NCI-H2196 treated with DMSO at 0.1 percent for 48 hours (cell line): ENCODE measurements around the gene PRSS53.

Source experiments
- DNase-seq: peaks from one replicate; lab custom pipeline; 2025; ENCODE audit not compliant: unreplicated experiment; lab: John Stamatoyannopoulos, UW

Gene PRSS53

GRCh38 chr16:31094424-31095120, 5.8 kb upstream of the PRSS53 start, which contains the start of gene VKORC1:
Gene VKORC1, minus strand, starts transcription at chr16:31094797. Its CDS starts 68 bp downstream, at chr16:31094729.
- peak; percentile 93 for DNase-seq

DNA sequence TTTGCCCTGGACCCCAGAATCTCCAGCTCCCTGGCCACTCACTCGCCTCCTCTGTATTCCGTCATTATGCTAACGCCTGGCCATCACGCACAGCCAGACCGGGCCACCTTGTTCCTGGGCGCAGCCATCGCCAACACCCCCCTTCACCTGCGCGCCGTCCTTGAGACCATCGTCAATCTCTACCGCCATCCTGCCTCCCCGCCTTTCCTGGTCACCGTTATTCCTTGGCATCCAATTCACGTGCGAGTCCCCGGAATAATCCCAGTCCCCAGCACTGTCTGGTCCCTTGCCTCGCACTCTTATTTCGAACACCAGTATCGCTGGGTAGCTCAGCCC, 5.3 kb upstream of the PRSS53 start:
- no peak for DNase-seq

GRCh38 chr16:31093132-31093703, 4.5 kb upstream of the PRSS53 start:
- DNase-seq, result peak; percentile 31

GRCh38 chr16:31092330-31092729, 3.6 kb upstream of the PRSS53 start:
- DNase-seq, result no peak

DNA sequence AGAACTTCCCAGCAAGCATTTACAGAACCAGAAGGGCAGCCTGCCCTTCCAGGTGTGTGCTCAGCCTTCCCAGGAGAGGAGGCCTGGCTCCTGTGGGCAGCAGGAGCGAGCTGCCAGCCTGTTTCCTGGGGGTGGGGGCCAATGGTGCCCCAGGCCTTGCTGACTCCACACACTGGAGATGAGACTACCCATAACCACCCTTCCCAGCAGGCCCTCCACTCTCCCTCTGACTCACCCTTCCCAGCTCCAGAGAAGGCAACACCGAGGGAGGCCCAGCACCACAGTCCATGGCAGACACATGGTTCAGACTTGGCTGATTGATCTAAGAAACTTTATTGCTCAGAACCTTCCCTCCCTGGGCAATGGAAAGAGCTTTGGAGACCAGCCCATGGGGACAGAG, 1.8 kb upstream of the PRSS53 start:
- no peak for DNase-seq

GRCh38 chr16:31089199-31089598, 456 bp upstream of the PRSS53 start:
- DNase-seq, result no peak

DNA sequence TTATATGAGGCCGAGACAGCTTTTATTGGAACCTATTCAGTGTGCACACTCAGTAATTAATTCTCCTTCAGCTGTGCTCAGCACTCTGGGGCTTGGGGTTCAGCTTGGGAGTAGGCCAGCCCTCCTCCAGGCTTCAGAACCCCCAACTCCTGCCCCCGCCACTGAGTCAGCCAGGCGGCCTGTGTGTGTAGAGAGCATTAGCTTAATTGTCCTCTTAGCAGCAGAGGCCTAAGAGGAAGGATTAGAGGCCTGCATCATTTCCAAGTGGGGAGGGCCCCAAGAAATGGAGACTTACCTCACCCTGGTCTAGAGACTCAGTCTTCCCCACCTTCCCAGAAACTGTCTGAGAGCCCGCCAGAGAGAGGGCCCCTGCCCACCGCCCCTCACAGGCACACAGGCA, 772 bp downstream of the PRSS53 start:
- DNase-seq, result no peak

DNA sequence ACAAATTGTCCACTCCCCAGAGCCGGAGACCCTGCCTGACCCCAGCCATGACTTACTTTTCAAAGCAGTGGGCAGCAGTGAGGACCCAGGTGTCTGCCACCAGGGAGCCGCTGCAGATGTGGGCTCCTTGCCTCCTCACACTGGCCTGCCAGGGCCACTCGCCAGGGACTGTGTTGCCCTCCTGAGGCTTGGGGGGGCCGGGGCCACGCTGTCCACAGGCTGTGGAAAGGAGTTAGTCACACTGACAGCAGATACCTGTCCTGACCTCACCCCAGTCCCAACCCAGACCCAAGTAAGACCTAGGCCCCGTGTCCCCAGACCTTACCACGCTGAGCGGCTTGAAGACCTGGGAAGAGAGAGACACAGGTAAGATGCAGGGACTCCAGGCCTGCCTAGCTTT, 1.3 kb downstream of the PRSS53 start:
- no peak for DNase-seq

DNA sequence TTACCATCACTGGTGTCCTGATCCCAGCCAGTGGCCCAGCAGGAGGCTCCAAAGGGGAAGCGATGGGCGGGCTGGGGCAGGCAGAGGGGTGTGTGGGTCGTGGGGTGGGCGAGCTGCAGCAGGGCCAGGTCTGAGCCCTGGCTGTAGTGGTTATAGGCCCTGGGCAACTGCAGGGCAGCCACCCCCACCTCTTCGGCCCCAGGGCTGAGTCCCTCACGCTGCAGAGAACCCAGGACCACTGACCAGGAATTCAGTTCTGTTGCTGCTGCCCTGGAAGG, 2.2 kb downstream of the PRSS53 start:
- DNase-seq, result no peak

- DNase-seq, result no peak
Measured at GRCh38 chr16:31085873-31086628, 2.7 kb downstream of the PRSS53 start.

DNA sequence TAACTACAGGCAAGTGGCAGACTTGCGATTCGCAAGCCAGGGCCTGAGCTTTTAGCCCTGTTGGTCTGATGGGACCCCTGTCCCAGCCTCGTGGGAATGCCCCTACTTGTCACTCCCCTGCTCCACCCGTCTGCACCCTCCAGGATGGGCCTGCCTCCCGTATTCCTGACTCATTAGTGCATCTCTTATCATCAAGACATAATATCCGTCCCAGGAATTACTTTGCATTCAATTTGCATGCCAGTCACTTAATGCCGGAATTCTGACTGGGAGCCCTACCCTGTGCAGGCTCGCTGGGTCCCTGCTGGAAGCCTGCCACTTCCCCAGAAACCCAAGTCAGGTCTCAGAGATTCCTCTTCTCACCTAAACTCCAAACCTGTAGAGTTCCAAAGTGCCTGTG, 3.3 kb downstream of the PRSS53 start:
- DNase-seq, result no peak

GRCh38 chr16:31084584-31085302, 4.0 kb downstream of the PRSS53 start:
- no peak for DNase-seq

- no peak for DNase-seq
Measured at GRCh38 chr16:31083981-31084380, 4.8 kb downstream of the PRSS53 start.

GRCh38 chr16:31083556-31083955, 5.2 kb downstream of the PRSS53 start:
- no peak for DNase-seq

- DNase-seq, result no peak
Measured at GRCh38 chr16:31083081-31083480, 5.7 kb downstream of the PRSS53 start.

DNA sequence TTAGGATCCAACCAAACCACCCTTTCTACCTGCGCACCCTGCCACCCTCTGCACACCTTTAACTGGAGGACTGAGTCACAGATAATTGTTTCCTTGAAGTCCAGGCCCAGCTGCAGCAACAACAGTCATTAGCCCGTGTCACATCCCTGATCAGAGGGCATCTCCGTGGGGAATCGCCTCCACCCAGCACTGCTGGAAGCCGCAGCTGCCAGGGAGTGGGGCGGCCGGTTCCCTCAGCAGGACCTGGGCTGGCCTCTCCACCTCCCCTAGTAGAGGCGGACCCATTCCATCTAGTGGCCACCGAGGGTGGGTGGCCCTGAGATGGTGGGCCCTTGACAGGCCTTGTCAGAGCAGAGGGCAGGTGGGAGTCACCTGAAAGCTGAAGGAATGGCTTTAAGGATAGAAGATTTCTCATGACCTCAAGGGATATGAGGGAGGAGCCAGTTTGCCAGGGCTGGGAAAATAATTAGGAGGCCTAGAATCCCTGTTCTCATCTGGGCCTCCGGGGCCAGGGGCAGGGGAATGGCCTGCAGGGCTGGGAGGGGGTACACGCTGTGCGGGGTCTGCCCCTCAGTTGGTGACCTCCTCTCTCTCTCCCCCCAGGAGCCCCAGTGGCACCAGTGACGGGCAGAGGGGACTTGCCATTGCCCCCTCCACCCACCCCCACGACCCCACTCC, 6.2 kb downstream of the PRSS53 start:
- no peak for DNase-seq

DNA sequence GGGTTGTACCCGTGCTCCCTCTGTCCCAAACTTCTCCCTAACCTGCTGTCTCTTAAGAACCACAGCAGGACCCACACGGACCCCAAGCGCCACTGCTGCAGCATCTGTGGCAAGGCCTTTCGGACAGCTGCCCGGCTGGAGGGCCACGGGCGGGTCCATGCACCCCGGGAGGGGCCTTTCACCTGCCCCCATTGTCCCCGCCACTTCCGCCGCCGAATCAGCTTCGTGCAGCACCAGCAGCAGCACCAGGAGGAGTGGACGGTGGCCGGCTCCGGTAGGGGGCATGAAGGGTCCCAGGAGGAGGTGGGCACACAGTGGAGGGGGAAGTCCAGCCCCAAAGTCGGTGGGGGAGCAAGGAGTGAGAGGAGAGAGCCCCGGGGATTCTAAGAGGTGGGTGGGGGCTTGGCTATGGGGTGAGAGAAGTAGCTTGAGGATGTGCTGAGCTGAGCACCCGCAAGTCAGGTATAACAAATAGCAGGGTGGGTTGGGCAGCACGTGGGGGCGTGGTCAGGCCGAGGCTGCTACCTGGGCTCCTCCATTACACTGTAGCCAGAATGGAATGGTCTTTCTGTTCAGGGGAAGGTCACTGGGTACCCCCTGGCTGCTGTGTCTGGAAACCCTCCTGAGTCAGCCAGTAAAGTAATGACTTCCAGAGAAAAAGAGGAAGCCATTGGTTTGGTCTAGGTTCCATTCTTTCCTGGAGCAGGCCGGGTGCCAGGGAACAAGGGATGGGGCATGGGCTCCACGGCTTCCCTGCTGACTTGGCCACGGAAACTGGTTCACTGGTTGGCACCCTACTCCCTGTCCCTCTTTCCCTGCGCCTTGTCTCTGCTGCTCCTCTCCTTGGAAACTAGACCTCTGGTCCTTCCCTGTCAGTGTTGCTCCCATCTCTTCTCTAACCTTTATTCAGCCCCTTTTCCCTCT, 7.1 kb downstream of the PRSS53 start:
- no peak for DNase-seq

DNA sequence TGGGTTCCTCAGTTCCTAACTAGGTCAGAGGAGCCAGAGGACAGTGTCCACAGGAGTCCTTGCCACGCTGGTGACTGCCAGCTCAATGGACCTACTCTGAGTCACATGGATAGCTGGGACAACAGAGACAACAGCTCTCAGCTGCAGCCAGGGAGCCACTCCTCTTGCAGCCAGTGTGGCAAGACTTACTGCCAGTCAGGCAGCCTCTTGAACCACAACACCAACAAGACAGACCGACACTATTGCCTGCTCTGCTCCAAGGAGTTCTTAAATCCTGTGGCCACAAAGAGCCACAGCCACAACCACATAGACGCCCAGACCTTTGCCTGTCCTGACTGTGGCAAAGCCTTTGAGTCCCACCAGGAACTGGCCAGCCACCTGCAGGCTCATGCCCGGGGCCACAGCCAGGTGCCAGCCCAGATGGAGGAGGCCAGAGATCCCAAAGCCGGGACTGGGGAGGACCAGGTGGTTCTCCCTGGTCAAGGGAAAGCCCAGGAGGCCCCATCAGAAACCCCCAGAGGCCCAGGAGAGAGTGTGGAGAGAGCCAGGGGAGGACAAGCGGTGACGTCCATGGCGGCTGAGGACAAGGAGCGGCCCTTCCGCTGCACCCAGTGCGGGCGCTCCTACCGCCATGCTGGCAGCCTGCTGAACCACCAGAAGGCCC, 7.9 kb downstream of the PRSS53 start:
- no peak for DNase-seq

DNA sequence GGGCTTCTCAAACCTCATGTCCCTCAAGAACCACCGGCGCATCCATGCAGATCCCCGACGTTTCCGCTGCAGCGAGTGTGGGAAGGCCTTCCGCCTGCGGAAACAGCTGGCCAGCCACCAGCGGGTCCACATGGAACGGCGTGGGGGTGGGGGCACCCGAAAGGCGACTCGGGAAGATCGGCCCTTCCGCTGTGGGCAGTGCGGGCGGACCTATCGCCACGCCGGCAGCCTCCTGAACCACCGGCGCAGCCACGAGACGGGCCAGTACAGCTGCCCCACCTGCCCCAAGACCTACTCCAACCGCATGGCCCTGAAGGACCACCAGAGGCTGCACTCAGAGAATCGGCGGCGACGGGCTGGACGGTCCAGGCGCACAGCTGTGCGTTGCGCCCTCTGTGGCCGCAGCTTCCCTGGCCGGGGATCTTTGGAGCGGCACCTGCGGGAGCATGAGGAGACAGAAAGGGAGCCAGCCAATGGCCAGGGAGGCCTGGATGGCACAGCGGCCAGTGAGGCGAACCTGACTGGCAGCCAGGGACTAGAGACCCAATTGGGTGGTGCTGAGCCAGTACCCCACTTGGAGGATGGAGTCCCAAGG, 8.6 kb downstream of the PRSS53 start:
- no peak for DNase-seq
